RWPE1 (cell line): ENCODE data around the gene RNF227.

Experiments
- CTCF ChIA-PET: fragments of 350-600 bp; sonication (Branson Sonifier 250); formaldehyde crosslinking; extraction: SDS; loops from one replicate; lab custom pipeline; 2021; lab: Yijun Ruan, JAX
- POLR2A ChIA-PET: fragments of 400-600 bp; formaldehyde crosslinking; extraction: SDS; loops from one replicate; lab custom pipeline; 2020; ENCODE audit warnings: antibody characterized with exemption; ENCODE audit not compliant: low non-redundant PET; lab: Yijun Ruan, JAX
- DNase-seq: peaks from one replicate; pipeline ENCODE4 v3.0.0; 2012; ENCODE audit warnings: low spot score
- H3K27ac ChIP-seq: fragments of 450-650 bp; 2 replicates; pipeline ENCODE4 v1.5.1; 2017
- TF ChIP-seq, protein P1 (sequence below): fragments of 450-650 bp; conservative IDR thresholded peaks from 2 replicates; pipeline ENCODE4 v1.5.1; 2017; ENCODE audit warnings: low read depth, mild to moderate bottlenecking

The RNF227 gene

GRCh38 chr17:7922269-7922844 is 6.3 kb upstream of the RNF227 start:
- ChIA-PET POLR2A (no interaction called here), CTCF (interaction anchor here (0.6 to 1.1 kb wide), 2 partner anchors 60 to 135 kb away, joined by 3 read pairs; no protein-coding TSS in a partner anchor)
- DNase-seq = no peak
- peak overlapping the region; percentile 52 for H3K27ac ChIP-seq
- TF ChIP-seq, protein P1, sequence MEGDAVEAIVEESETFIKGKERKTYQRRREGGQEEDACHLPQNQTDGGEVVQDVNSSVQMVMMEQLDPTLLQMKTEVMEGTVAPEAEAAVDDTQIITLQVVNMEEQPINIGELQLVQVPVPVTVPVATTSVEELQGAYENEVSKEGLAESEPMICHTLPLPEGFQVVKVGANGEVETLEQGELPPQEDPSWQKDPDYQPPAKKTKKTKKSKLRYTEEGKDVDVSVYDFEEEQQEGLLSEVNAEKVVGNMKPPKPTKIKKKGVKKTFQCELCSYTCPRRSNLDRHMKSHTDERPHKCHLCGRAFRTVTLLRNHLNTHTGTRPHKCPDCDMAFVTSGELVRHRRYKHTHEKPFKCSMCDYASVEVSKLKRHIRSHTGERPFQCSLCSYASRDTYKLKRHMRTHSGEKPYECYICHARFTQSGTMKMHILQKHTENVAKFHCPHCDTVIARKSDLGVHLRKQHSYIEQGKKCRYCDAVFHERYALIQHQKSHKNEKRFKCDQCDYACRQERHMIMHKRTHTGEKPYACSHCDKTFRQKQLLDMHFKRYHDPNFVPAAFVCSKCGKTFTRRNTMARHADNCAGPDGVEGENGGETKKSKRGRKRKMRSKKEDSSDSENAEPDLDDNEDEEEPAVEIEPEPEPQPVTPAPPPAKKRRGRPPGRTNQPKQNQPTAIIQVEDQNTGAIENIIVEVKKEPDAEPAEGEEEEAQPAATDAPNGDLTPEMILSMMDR = no peak

- ChIA-PET CTCF (interaction anchor here (0.6 to 1.3 kb wide), 3 partner anchors 14 to 157 kb away, joined by 3 read pairs; no protein-coding TSS in a partner anchor), POLR2A (no interaction called here)
- TF ChIP-seq, protein P1 = no peak
- peak; percentile 9 for DNase-seq
- H3K27ac ChIP-seq = peak overlapping the region; percentile 96
Observed at GRCh38 chr17:7916808-7917207, 719 bp upstream of the RNF227 start.

- ChIA-PET POLR2A (interaction anchor here (0.6 kb wide), 1 partner anchor 229 kb away, joined by 5 read pairs; the partner anchor contains the start of genes TP53 and WRAP53), CTCF (interaction anchor here (1.4 kb wide), 1 partner anchor 81 kb away, joined by 4 read pairs; no protein-coding TSS in a partner anchor)
- no peak for DNase-seq
- TF ChIP-seq, protein P1 = no peak
- peak overlapping the region; percentile 96 for H3K27ac ChIP-seq
Observed at GRCh38 chr17:7916385-7916682, 245 bp upstream of the RNF227 start.

DNA sequence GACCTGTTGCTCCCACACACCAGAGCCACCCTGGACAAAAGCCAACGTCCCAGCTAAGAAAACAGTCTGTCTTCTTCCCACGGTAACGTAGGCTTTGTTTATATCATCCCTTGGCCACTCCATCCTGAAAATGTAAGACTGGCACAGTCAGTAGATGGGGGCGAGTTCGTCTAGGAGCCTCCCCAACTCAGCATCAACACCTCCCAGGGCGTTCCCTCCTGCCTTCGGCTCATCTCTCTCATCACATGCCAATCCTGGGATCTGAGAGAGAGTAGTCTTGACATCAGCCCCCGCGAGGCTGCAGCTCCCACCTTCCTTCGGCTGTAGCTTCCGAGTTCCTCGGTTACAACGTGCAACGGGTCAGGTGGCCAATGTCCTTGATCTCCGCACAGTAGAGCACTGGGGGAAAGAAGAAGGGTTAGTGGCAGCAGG is 894 bp downstream of the RNF227 start:
- ChIA-PET POLR2A (interaction anchor here (0.9 to 1.1 kb wide), 2 partner anchors 14 to 17 kb away, joined by 3 to 5 read pairs; partner anchors contain the start of genes CNTROB, KCNAB3 and TRAPPC1), CTCF (interaction anchor here (0.6 to 1.6 kb wide), 4 partner anchors 17 to 142 kb away, joined by 3 to 6 read pairs (median 5); partner anchors contain the start of gene CNTROB)
- TF ChIP-seq, protein P1 = no peak
- H3K27ac ChIP-seq = peak overlapping the region; percentile 96
- peak; percentile 33 for DNase-seq

- TF ChIP-seq, protein P1 = peak; percentile 79
- peak; percentile 61 for DNase-seq
- POLR2A ChIA-PET = interaction anchor here (0.6 to 0.8 kb wide), 3 partner anchors 16 to 76 kb away, joined by 4 to 5 read pairs (median 4); no protein-coding TSS in a partner anchor
- CTCF ChIA-PET = interaction anchor here (0.6 to 2.5 kb wide), 10 partner anchors 14 to 478 kb away, joined by 3 to 31 read pairs (median 4); no protein-coding TSS in a partner anchor
- no peak overlapping the region for H3K27ac ChIP-seq
Observed at GRCh38 chr17:7912927-7913524, 3.1 kb downstream of the RNF227 start.

GRCh38 chr17:7911116-7911515 is 5.0 kb downstream of the RNF227 start:
- no peak for DNase-seq
- ChIA-PET POLR2A (interaction anchor here (0.6 kb wide), 1 partner anchor 27 kb away, joined by 6 read pairs; no protein-coding TSS in a partner anchor), CTCF (interaction anchor here (0.5 to 1.4 kb wide), 3 partner anchors 22 to 130 kb away, joined by 3 to 4 read pairs (median 4); partner anchors contain the start of gene CHD3)
- H3K27ac ChIP-seq = peak overlapping the region; percentile 28; the same call in 1 of the 2 replicates
- TF ChIP-seq, protein P1 = no peak
